ENCODE results near the gene CABP7. TPM values are rescaled to one million over a fixed set of nuclear protein-coding genes. Genes with fewer than 3 reads are reported as not detected.
A peak's percentile ranks its signal among the peaks of the same experiment; 100 is the strongest.

Gene CABP7
- total RNA-seq, 1 donor from 2014 or later, result not detected

GRCh38 chr22:29718949-29719898, 579 bp upstream of the CABP7 start:
- TF ChIP-seq CTCF (IDR thresholded peaks at IDR 0.05; ENCODE audit: insufficient read depth, low read length, severe bottlenecking), result no peak
- Histone ChIP-seq H3K36me3 (ENCODE audit: control insufficient read depth, insufficient read depth, low read length) (no peaks in the 10 kb centered on the region), H3K27me3 (ENCODE audit: control insufficient read depth, insufficient read depth, low read length) (peaks cover 10% of the 10 kb centered on the region), H3K4me3 (ENCODE audit: low read depth, low read length) (no peak overlapping the region)
- DNase-seq (ENCODE audit: low read depth), result no peak
- peak; percentile 50 for FAIRE-seq

GRCh38 chr22:29720811-29721323, 1.1 kb downstream of the CABP7 start:
- FAIRE-seq (no peak), DNase-seq (ENCODE audit: low read depth) (no peak)
- H3K36me3 ChIP-seq (ENCODE audit: control insufficient read depth, insufficient read depth, low read length), result no peaks in the 10 kb centered on the region
- peaks cover 12% of the 10 kb centered on the region for H3K27me3 ChIP-seq (ENCODE audit: control insufficient read depth, insufficient read depth, low read length)
- no peak overlapping the region for H3K4me3 ChIP-seq (ENCODE audit: low read depth, low read length)
- TF ChIP-seq CTCF (IDR thresholded peaks at IDR 0.05; ENCODE audit: insufficient read depth, low read length, severe bottlenecking), result no peak

GRCh38 chr22:29722151-29722550, 2.3 kb downstream of the CABP7 start:
- H3K4me3 ChIP-seq (ENCODE audit: low read depth, low read length), result no peak overlapping the region
- FAIRE-seq (no peak), DNase-seq (ENCODE audit: low read depth) (no peak)
- peaks cover 12% of the 10 kb centered on the region for H3K27me3 ChIP-seq (ENCODE audit: control insufficient read depth, insufficient read depth, low read length)
- no peaks in the 10 kb centered on the region for H3K36me3 ChIP-seq (ENCODE audit: control insufficient read depth, insufficient read depth, low read length)
- TF ChIP-seq CTCF (IDR thresholded peaks at IDR 0.05; ENCODE audit: insufficient read depth, low read length, severe bottlenecking), result no peak

- peaks cover 12% of the 10 kb centered on the region for H3K27me3 ChIP-seq (ENCODE audit: control insufficient read depth, insufficient read depth, low read length)
Measured at GRCh38 chr22:29722587-29722986, 2.8 kb downstream of the CABP7 start.

GRCh38 chr22:29723766-29724165, 4.0 kb downstream of the CABP7 start:
- peaks cover 12% of the 10 kb centered on the region for H3K27me3 ChIP-seq (ENCODE audit: control insufficient read depth, insufficient read depth, low read length)
- no peak for TF ChIP-seq CTCF (IDR thresholded peaks at IDR 0.05; ENCODE audit: insufficient read depth, low read length, severe bottlenecking)
- H3K36me3 ChIP-seq (ENCODE audit: control insufficient read depth, insufficient read depth, low read length), result no peaks in the 10 kb centered on the region
- FAIRE-seq (no peak), DNase-seq (ENCODE audit: low read depth) (no peak)
- H3K4me3 ChIP-seq (ENCODE audit: low read depth, low read length), result no peak overlapping the region

More at GRCh38 chr22:29722587-29722986, 2.8 kb downstream of the CABP7 start:
- no peak for TF ChIP-seq CTCF (IDR thresholded peaks at IDR 0.05; ENCODE audit: insufficient read depth, low read length, severe bottlenecking)
- no peak for FAIRE-seq
- Histone ChIP-seq H3K4me3 (ENCODE audit: low read depth, low read length) (no peak overlapping the region), H3K36me3 (ENCODE audit: control insufficient read depth, insufficient read depth, low read length) (no peaks in the 10 kb centered on the region)
- no peak for DNase-seq (ENCODE audit: low read depth)

Data from bronchial epithelial cell (primary cell).